SK-N-MC (cell line): ENCODE measurements around the gene ANKRD11.

Experiments used
- EZH2 ChIP-seq: fragments of 200-600 bp; sonication (generic); IDR thresholded peaks from one replicate; pipeline ENCODE4 v1.6.1; 2017; ENCODE audit warnings: antibody characterized with exemption
- POLR2AphosphoS5 ChIP-seq: IDR thresholded peaks from 2 replicates; pipeline ENCODE4 v1.6.1; 2012; ENCODE audit warnings: mild to moderate bottlenecking, low read depth, low read length, borderline replicate concordance

GRCh38 chr16:89355686-89356085 is 134.7 kb downstream of the ANKRD11 start:
- TF ChIP-seq EZH2 (no peak), POLR2AphosphoS5 (no peak)
